Loucy (cell line): ENCODE data around the gene LOXL1.

Source experiments
- H2AFZ ChIP-seq: fragments of 200-600 bp; sonication (generic); 2 replicates; pipeline ENCODE4 v1.6.0; 2016; ENCODE audit warnings: antibody characterized with exemption, mild to moderate bottlenecking, low read length, moderate library complexity
- H3F3A ChIP-seq: fragments of 200-600 bp; 2 replicates; pipeline ENCODE4 v1.6.0; 2016; ENCODE audit warnings: antibody characterized with exemption, low read depth, mild to moderate bottlenecking
- H3K27me3 ChIP-seq: fragments of 200-600 bp; sonication (generic); 2 replicates; pipeline ENCODE4 v1.6.1; 2014; ENCODE audit warnings: low read length, mild to moderate bottlenecking; ENCODE audit not compliant: insufficient read depth, poor library complexity, severe bottlenecking
- H3K36me3 ChIP-seq: fragments of 200-600 bp; sonication (generic); 2 replicates; pipeline ENCODE4 v1.6.1; 2016; ENCODE audit warnings: low read length; ENCODE audit not compliant: insufficient read depth
- H3K4me1 ChIP-seq: fragments of 200-600 bp; sonication (generic); 2 replicates; pipeline ENCODE4 v1.5.1; 2014; ENCODE audit warnings: low read length, mild to moderate bottlenecking; ENCODE audit not compliant: insufficient read depth, poor library complexity, severe bottlenecking
- H3K4me2 ChIP-seq: fragments of 200-600 bp; sonication (generic); 2 replicates; pipeline ENCODE4 v1.6.0; 2014; ENCODE audit warnings: antibody characterized with exemption, low read length, low read depth, mild to moderate bottlenecking; ENCODE audit not compliant: poor library complexity, severe bottlenecking
- H3K4me3 ChIP-seq: fragments of 200-600 bp; sonication (generic); 2 replicates; pipeline ENCODE4 v1.5.1; 2014; ENCODE audit warnings: low read length, mild to moderate bottlenecking, mixed read lengths; ENCODE audit not compliant: poor library complexity, severe bottlenecking
- H3K79me2 ChIP-seq: fragments of 200-600 bp; sonication (generic); 2 replicates; pipeline ENCODE4 v1.6.1; 2014; ENCODE audit warnings: low read length; ENCODE audit not compliant: insufficient read depth
- H3K9ac ChIP-seq: fragments of 200-600 bp; sonication (generic); 2 replicates; pipeline ENCODE4 v1.6.0; 2014; ENCODE audit warnings: mild to moderate bottlenecking, low read depth, low read length, moderate library complexity; ENCODE audit not compliant: poor library complexity, severe bottlenecking
- H3K9me2 ChIP-seq: fragments of 200-600 bp; sonication (generic); replicated peaks from 2 replicates; pipeline ENCODE4 v1.6.1; 2016; ENCODE audit warnings: low read depth, low read length, mixed read lengths
- H3K9me3 ChIP-seq: fragments of 200-600 bp; sonication (generic); 2 replicates; pipeline ENCODE4 v1.6.1; 2014; ENCODE audit warnings: mild to moderate bottlenecking, antibody characterized with exemption, low read length, low read depth; ENCODE audit not compliant: insufficient read depth
- H4K20me1 ChIP-seq: fragments of 200-600 bp; sonication (generic); 2 replicates; pipeline ENCODE4 v1.6.0; 2014; ENCODE audit warnings: antibody characterized with exemption, low read length, mild to moderate bottlenecking; ENCODE audit not compliant: insufficient read depth, poor library complexity, severe bottlenecking
- EZH2phosphoT487 ChIP-seq: fragments of 200-600 bp; IDR thresholded peaks from 2 replicates; pipeline ENCODE4 v1.6.1; 2018; ENCODE audit warnings: antibody characterized with exemption, mild to moderate bottlenecking, moderate library complexity, borderline replicate concordance
- TF ChIP-seq, protein P1 (sequence below): fragments of 200-600 bp; sonication (generic); conservative IDR thresholded peaks from 2 replicates; pipeline ENCODE4 v1.5.1; 2014; ENCODE audit warnings: mild to moderate bottlenecking, antibody characterized with exemption, low read length

LOXL1 gene

DNA sequence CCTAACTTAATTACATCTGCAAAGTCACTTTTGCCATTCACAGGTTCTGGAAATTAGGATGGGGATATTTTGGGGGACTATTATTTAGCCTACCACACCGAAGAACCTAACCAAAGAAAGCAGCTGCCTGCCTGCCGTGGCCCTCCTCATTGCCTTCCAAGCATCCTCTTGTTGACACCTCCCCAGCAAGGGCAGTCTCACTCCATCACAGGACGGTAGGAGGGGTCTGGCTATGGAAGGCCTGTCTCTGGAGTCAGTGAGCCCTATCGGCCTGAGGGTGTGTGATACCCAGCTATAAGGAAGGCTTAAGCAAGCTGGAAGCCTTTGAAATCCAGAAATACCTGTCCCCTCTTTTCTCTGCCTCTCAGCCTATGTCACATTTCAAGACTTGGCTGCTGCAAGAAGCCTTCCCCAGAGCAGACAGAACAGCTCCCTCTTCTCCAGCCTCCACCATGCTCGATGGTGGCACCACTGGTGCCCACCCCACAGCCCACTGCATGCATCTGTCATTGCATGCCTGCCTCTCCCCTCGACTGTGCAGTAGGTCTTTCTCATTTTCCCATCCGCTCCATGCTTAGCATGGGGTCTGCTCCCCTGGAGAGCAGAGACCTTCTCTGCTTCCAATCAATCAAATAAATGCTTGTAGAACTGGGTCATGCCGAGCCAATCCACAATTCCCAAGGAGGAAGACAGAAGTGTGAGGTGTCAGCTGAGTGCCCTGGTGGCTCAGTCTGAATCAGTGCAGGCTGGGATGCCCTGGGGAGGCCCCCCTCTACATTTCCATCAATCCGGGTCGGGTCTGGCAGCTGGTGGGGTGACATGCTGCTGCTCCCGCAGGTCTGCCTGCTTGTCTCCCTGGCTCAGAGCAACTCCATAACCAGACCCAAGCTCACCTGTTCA lies 23.9 kb upstream of the LOXL1 start:
- Histone ChIP-seq H3K9me2 (no peaks in the 10 kb centered on the region), H3K79me2 (no peaks in the 10 kb centered on the region), H3K9me3 (no peaks in the 10 kb centered on the region), H3K9ac (no peak overlapping the region), H3K4me1 (peaks cover 9% of the 10 kb centered on the region), H3K27me3 (no peaks in the 10 kb centered on the region), H3K36me3 (no peaks in the 10 kb centered on the region), H4K20me1 (no peaks in the 10 kb centered on the region), H2AFZ (no peak overlapping the region), H3K4me2 (no peak overlapping the region), H3F3A (no peaks in the 10 kb centered on the region), H3K4me3 (no peak overlapping the region)
- TF ChIP-seq, protein P1, sequence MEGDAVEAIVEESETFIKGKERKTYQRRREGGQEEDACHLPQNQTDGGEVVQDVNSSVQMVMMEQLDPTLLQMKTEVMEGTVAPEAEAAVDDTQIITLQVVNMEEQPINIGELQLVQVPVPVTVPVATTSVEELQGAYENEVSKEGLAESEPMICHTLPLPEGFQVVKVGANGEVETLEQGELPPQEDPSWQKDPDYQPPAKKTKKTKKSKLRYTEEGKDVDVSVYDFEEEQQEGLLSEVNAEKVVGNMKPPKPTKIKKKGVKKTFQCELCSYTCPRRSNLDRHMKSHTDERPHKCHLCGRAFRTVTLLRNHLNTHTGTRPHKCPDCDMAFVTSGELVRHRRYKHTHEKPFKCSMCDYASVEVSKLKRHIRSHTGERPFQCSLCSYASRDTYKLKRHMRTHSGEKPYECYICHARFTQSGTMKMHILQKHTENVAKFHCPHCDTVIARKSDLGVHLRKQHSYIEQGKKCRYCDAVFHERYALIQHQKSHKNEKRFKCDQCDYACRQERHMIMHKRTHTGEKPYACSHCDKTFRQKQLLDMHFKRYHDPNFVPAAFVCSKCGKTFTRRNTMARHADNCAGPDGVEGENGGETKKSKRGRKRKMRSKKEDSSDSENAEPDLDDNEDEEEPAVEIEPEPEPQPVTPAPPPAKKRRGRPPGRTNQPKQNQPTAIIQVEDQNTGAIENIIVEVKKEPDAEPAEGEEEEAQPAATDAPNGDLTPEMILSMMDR: no peak
- no peak for TF ChIP-seq EZH2phosphoT487

DNA sequence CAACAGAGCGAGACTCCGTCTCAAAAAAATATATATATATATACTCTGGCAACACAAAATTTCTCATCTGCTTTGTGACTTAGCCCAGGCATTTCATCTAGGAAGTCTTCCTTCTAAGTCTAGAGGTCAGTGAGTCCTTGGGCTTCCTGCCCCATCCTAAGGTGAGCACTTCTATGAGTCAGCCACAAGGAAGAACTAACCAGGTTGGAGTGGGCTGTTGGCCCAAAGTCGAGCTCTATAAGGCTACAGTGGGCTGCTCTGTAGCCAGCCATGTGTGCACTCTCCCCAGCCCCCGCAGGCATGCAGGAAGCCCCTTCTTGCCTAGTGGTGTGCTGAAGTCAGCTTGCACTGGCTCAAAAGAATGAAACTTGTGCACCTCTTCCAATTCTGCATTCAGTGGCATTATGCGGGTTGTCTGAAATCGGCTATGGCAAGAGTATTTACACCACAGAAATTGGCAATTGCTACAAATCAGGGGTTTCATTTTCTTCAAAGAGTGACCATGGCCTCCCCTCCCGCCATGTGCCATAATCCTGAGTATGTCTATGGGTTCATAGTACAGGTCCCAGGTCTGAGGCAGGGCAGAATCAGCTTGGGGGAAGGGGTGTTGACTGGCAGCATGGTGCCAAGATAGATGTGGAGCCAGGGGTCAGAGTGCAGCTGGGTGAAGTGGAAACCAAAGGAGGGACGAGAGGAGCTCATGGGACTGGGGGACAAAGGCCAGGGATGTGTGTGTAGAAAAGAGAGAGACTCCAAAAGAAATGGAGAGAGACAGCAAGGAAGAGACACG lies 22.0 kb upstream of the LOXL1 start:
- H3K9me2 ChIP-seq: no peaks in the 10 kb centered on the region
- H3K79me2 ChIP-seq: no peaks in the 10 kb centered on the region
- no peaks in the 10 kb centered on the region for H3K9me3 ChIP-seq
- no peaks in the 10 kb centered on the region for H4K20me1 ChIP-seq
- no peaks in the 10 kb centered on the region for H3K27me3 ChIP-seq
- TF ChIP-seq, protein P1: no peak
- TF ChIP-seq EZH2phosphoT487: no peak
- no peaks in the 10 kb centered on the region for H3K36me3 ChIP-seq
- H3K4me1 ChIP-seq: peaks cover 14% of the 10 kb centered on the region
- H3F3A ChIP-seq: no peaks in the 10 kb centered on the region
- H3K4me3 ChIP-seq: no peak overlapping the region
- H2AFZ ChIP-seq: no peak overlapping the region
- no peak overlapping the region for H3K4me2 ChIP-seq
- no peak overlapping the region for H3K9ac ChIP-seq

DNA sequence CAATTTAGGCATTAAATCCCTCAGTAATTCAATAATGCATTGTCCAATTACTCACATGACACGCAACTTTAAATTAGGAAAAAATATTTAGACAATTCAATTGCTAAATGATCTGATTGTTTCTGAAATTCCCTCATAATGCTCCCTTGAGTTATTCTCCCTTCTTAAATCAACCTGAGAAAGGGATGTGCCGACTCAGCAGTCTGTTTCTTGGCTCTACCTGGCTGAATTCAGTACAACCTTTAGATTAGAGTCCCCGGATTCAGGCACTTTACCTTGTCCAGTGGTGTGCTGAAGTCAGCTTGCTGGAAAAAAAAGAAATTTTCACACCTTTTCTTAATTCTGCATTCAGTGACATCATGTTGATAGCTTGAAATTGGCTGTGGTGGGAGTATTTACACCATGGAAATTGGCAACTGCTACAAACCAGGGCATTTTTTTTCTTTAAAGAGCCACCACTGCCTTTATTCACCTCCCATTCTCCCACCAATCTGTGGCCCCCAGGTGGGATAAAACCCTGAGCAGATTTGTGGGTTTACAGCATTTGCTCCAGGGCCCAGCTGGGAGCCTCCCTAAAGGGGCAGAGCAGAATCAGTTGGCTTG lies 20.9 kb upstream of the LOXL1 start:
- Histone ChIP-seq H3K4me2 (no peak overlapping the region), H3K9ac (no peak overlapping the region), H3K9me2 (no peaks in the 10 kb centered on the region), H3K36me3 (no peaks in the 10 kb centered on the region), H2AFZ (no peak overlapping the region), H4K20me1 (no peaks in the 10 kb centered on the region), H3K4me3 (no peak overlapping the region), H3K9me3 (no peaks in the 10 kb centered on the region), H3K27me3 (no peaks in the 10 kb centered on the region), H3K79me2 (no peaks in the 10 kb centered on the region), H3F3A (no peaks in the 10 kb centered on the region), H3K4me1 (peaks cover 16% of the 10 kb centered on the region)
- TF ChIP-seq, protein P1: no peak
- no peak for TF ChIP-seq EZH2phosphoT487
